ENCODE data around the gene AKAP8. TPM values are rescaled to one million over a fixed set of nuclear protein-coding genes. Genes with fewer than 3 reads are reported as not detected.
"Not testable (repeated sequence)": the region's sequence is repeated elsewhere in the genome, so short reads cannot be mapped to it uniquely, and the experiment has no call there.

The AKAP8 gene
- polyA plus RNA-seq, 1 experiment, result 12.4 TPM

GRCh38 chr19:15397236-15397635, 17.6 kb upstream of the AKAP8 start:
- H3K9me3 ChIP-seq (ENCODE audit: control insufficient read depth, insufficient read depth, low read length), result no peaks in the 10 kb centered on the region; the same call in 1 of the 2 replicates
- POLR2A ChIA-PET, result no interaction called here
- TF ChIP-seq, protein P1, sequence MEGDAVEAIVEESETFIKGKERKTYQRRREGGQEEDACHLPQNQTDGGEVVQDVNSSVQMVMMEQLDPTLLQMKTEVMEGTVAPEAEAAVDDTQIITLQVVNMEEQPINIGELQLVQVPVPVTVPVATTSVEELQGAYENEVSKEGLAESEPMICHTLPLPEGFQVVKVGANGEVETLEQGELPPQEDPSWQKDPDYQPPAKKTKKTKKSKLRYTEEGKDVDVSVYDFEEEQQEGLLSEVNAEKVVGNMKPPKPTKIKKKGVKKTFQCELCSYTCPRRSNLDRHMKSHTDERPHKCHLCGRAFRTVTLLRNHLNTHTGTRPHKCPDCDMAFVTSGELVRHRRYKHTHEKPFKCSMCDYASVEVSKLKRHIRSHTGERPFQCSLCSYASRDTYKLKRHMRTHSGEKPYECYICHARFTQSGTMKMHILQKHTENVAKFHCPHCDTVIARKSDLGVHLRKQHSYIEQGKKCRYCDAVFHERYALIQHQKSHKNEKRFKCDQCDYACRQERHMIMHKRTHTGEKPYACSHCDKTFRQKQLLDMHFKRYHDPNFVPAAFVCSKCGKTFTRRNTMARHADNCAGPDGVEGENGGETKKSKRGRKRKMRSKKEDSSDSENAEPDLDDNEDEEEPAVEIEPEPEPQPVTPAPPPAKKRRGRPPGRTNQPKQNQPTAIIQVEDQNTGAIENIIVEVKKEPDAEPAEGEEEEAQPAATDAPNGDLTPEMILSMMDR (IDR thresholded peaks at IDR 0.05; ENCODE audit: low read depth, low read length), result no peak

GRCh38 chr19:15396436-15396835, 16.8 kb upstream of the AKAP8 start:
- CTCF ChIA-PET, result no interaction called here

More at GRCh38 chr19:15397236-15397635, 17.6 kb upstream of the AKAP8 start:
- Histone ChIP-seq H3K27ac (ENCODE audit: low read depth, low read length) (no peak overlapping the region), H3K4me3 (ENCODE audit: low read depth, low read length) (no peak overlapping the region), H3K27me3 (ENCODE audit: control insufficient read depth, insufficient read depth, low read length) (no peaks in the 10 kb centered on the region)
- CTCF ChIA-PET, result interaction anchor here (1.2 kb wide), 1 partner anchor 22 kb away, joined by 3 read pairs; the partner anchor contains the start of gene AKAP8L
- no peak for DNase-seq (ENCODE audit: low read depth, low spot score)

DNA sequence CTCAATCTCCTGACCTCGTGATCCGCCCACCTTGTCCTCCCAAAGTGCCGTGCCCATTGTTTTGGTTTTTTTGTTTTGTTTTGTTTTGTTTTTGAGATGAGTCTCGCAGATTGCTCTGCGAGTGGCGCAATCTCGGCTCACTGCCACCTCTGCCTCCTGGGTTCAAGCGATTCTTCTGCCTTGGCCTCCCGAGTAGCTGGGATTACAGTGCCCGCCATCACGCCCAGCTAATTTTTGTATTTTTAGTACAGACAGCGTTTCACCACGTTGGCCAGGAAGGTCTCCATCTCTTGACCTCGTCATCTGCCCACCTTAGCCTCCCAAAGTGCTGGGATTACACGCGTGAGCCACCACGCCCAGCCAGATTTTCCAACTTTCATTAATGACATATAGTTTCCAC, 15.7 kb upstream of the AKAP8 start:
- H3K4me3 ChIP-seq (ENCODE audit: low read depth, low read length); CTCF ChIA-PET; H3K9me3 ChIP-seq (ENCODE audit: control insufficient read depth, insufficient read depth, low read length); H3K27me3 ChIP-seq (ENCODE audit: control insufficient read depth, insufficient read depth, low read length); H3K27ac ChIP-seq (ENCODE audit: low read depth, low read length); POLR2A ChIA-PET; DNase-seq (ENCODE audit: low read depth, low spot score): not testable (repeated sequence)

More at GRCh38 chr19:15396436-15396835, 16.8 kb upstream of the AKAP8 start:
- DNase-seq (ENCODE audit: low read depth, low spot score), result no peak
- no peaks in the 10 kb centered on the region for H3K27me3 ChIP-seq (ENCODE audit: control insufficient read depth, insufficient read depth, low read length)
- no peaks in the 10 kb centered on the region; the same call in 1 of the 2 replicates for H3K9me3 ChIP-seq (ENCODE audit: control insufficient read depth, insufficient read depth, low read length)
- no peak overlapping the region for H3K4me3 ChIP-seq (ENCODE audit: low read depth, low read length)
- no peak overlapping the region for H3K27ac ChIP-seq (ENCODE audit: low read depth, low read length)
- POLR2A ChIA-PET, result no interaction called here
- TF ChIP-seq, protein P1 (IDR thresholded peaks at IDR 0.05; ENCODE audit: low read depth, low read length), result no peak

DNA sequence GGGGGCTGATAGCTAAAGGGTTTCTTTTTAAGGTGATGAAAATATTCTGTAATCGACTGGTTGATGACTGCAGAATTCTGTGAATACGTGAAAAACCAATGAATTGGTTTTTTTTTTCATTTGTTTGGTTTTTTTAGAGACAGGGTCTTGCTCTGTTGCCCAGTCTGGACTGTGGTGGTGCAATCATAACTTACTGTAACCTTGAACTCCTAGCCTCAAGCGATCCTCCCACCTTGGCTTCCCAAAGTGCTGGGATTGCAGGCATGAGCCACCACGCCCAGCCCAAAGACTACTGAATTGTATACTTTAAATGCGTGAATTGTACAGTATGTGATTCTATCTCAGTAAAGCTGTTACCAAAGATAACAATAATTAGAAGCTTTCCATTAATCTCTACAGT, 14.8 kb upstream of the AKAP8 start:
- DNase-seq (ENCODE audit: low read depth, low spot score), result no peak
- H3K27me3 ChIP-seq (ENCODE audit: control insufficient read depth, insufficient read depth, low read length), result no peaks in the 10 kb centered on the region
- H3K9me3 ChIP-seq (ENCODE audit: control insufficient read depth, insufficient read depth, low read length), result no peaks in the 10 kb centered on the region
- no peak overlapping the region for H3K4me3 ChIP-seq (ENCODE audit: low read depth, low read length)
- CTCF ChIA-PET, result interaction anchor here (0.6 kb wide), 1 partner anchor 16 kb away, joined by 4 read pairs; no protein-coding TSS in a partner anchor
- POLR2A ChIA-PET, result interaction anchor here (0.7 to 1.0 kb wide), 3 partner anchors 15 to 42 kb away, joined by 3 to 4 read pairs (median 3); partner anchors contain the start of gene AKAP8
- H3K27ac ChIP-seq (ENCODE audit: low read depth, low read length), result no peak overlapping the region
- TF ChIP-seq, protein P1 (IDR thresholded peaks at IDR 0.05; ENCODE audit: low read depth, low read length), result no peak

DNA sequence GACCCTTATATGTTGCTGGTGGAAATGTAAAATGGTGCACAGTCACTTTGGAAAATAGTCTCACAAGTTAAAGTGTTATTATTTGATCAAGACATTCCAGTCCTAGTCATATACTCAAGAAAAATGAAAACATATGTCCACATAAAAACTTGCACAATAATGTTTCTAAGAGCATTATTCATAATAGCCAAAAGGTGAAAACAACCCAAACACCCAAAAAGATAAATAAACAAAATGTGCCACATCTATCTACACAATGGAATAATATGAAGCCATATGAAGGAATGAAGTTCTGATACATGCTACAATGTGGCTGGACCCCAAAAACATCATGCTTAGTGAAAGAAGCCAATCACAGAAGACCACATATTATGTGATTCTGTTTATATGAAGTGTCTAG, 14.4 kb upstream of the AKAP8 start:
- no peak for DNase-seq (ENCODE audit: low read depth, low spot score)
- POLR2A ChIA-PET, result interaction anchor here (0.7 to 1.0 kb wide), 4 partner anchors 15 to 889 kb away, joined by 3 to 4 read pairs (median 4); partner anchors contain the start of gene AKAP8
- TF ChIP-seq, protein P1 (IDR thresholded peaks at IDR 0.05; ENCODE audit: low read depth, low read length), result no peak
- CTCF ChIA-PET, result interaction anchor here (0.6 kb wide), 1 partner anchor 16 kb away, joined by 4 read pairs; no protein-coding TSS in a partner anchor
- Histone ChIP-seq H3K9me3 (ENCODE audit: control insufficient read depth, insufficient read depth, low read length) (no peaks in the 10 kb centered on the region), H3K27me3 (ENCODE audit: control insufficient read depth, insufficient read depth, low read length) (no peaks in the 10 kb centered on the region), H3K4me3 (ENCODE audit: low read depth, low read length) (no peak overlapping the region), H3K27ac (ENCODE audit: low read depth, low read length) (no peak overlapping the region)

Measured in AG04450 (cell line).